HepG2 (cell line): Measurements from ENCODE around the gene GPC6. TPM values are rescaled to one million over a fixed set of nuclear protein-coding genes. Genes with fewer than 3 reads are reported as not detected.

Source experiments
- ATAC-seq: fragments of 200-7000 bp; cut with Tn5 transposase; 3 replicates; pipeline ENCODE4 v1.9.1; 2020; ENCODE audit warnings: mild to moderate bottlenecking, moderate library complexity
- BruUV-seq: library from RNA; stranded (reverse); fragments of 400-500 nt; replicated peaks from 2 replicates; lab custom pipeline; 2021; lab: Mats Ljungman, UMichigan
- CTCF ChIA-PET: fragments of 300-600 bp; formaldehyde crosslinking; extraction: SDS; loops from one replicate; lab custom pipeline; 2021; ENCODE audit warnings: low total read pairs, inconsistent platforms, low intra/inter-chr PET ratio; lab: Yijun Ruan, JAX
- POLR2A ChIA-PET: fragments of 350-600 bp; sonication (Branson Sonifier 250); formaldehyde crosslinking; loops from one replicate; lab custom pipeline; 2020; ENCODE audit warnings: antibody characterized with exemption, inconsistent platforms; lab: Yijun Ruan, JAX
- DNase-seq: peaks from one replicate; pipeline ENCODE4 v3.0.0-alpha.2; 2015; ENCODE audit warnings: low spot score
- FAIRE-seq: peaks from 3 replicates; lab custom pipeline; 2011; peaks lifted over from hg19 to GRCh38; lab: Jason Lieb, UNC
- H2AFZ ChIP-seq: one replicate; pipeline ENCODE4 v1.6.1; 2011; ENCODE audit warnings: low read length, inconsistent platforms
- H3K27ac ChIP-seq: fragments of 300-600 bp; 3 replicates; pipeline ENCODE4 v1.8.0; 2011; ENCODE audit warnings: mixed run types, mild to moderate bottlenecking, mixed read lengths, low read length, inconsistent platforms; ENCODE audit not compliant: insufficient read depth; ENCODE audit errors: extremely low read length
- H3K27me3 ChIP-seq, 2 experiments: fragments of 200-600 bp in 1 of 2; 2 replicates in 1 of 2; 3 replicates in 1 of 2; pipeline versions ENCODE4 v1.6.0 to v1.8.0; 2011; ENCODE audit warnings: low read length in 2 of 2, mild to moderate bottlenecking in 2 of 2, moderate library complexity in 2 of 2, inconsistent platforms in 1 of 2; ENCODE audit not compliant: insufficient read depth in 2 of 2, control insufficient read depth in 1 of 2
- H3K36me3 ChIP-seq, 2 experiments: fragments of 200-600 bp in 1 of 2; replicated peaks in 1 of 2; 2 replicates in 1 of 2; 3 replicates in 1 of 2; pipeline versions ENCODE4 v1.5.1 to v1.8.0; 2011; ENCODE audit warnings: low read length in 2 of 2, inconsistent platforms in 1 of 2; ENCODE audit not compliant: insufficient read depth in 2 of 2, control insufficient read depth in 1 of 2
- H3K4me1 ChIP-seq: 2 replicates; pipeline ENCODE4 v1.5.1; 2012; ENCODE audit warnings: low read length, inconsistent platforms; ENCODE audit not compliant: insufficient read depth
- H3K4me2 ChIP-seq: 2 replicates; pipeline ENCODE4 v1.6.0; 2011; ENCODE audit warnings: low read depth, low read length, inconsistent platforms
- H3K4me3 ChIP-seq, 3 experiments: fragments of 200-600 bp in 1 of 3; sonication (generic), shearing (Covaris generic) in 1 of 3; replicated peaks in 1 of 3; 2 replicates each; pipeline ENCODE4 v1.5.1; 2011 to 2016; ENCODE audit warnings: low read length in 3 of 3, inconsistent platforms in 2 of 3, low read depth in 2 of 3, mild to moderate bottlenecking in 2 of 3, control low read depth in 1 of 3, mixed read lengths in 1 of 3; ENCODE audit not compliant: insufficient read depth in 1 of 3
- H3K79me2 ChIP-seq: one replicate; pipeline ENCODE4 v1.6.1; 2011; ENCODE audit warnings: low read length, inconsistent platforms; ENCODE audit not compliant: insufficient read depth
- H3K9ac ChIP-seq: 2 replicates; pipeline ENCODE4 v1.6.0; 2011; ENCODE audit warnings: mild to moderate bottlenecking, low read depth, low read length, inconsistent platforms; ENCODE audit not compliant: insufficient read depth
- H3K9me3 ChIP-seq: 2 replicates; pipeline ENCODE4 v1.5.1; 2012; ENCODE audit warnings: mild to moderate bottlenecking, low read length
- H4K20me1 ChIP-seq: 2 replicates; pipeline ENCODE4 v1.6.0; 2011; ENCODE audit warnings: inconsistent platforms, mild to moderate bottlenecking, low read length, moderate library complexity; ENCODE audit not compliant: insufficient read depth
- CTCF ChIP-seq: sonication (generic); formaldehyde crosslinking; IDR thresholded peaks from 2 replicates; pipeline ENCODE4 v1.5.0; 2020; ENCODE audit warnings: mild to moderate bottlenecking, missing genetic modification reagents, moderate library complexity
- DDIT3 ChIP-seq: sonication (generic); formaldehyde crosslinking; IDR thresholded peaks from 2 replicates; pipeline ENCODE4 v1.4.0; 2020; ENCODE audit warnings: mild to moderate bottlenecking, missing genetic modification reagents
- GATAD2A ChIP-seq: IDR thresholded peaks from 2 replicates; pipeline ENCODE4 v1.6.1; 2016
- HOXA5 ChIP-seq: sonication (generic); formaldehyde crosslinking; IDR thresholded peaks from 2 replicates; pipeline ENCODE4 v1.4.0; 2020; ENCODE audit warnings: missing genetic modification reagents
- MAZ ChIP-seq, 2 experiments: sonication (generic) in 1 of 2; formaldehyde crosslinking in 1 of 2; IDR thresholded peaks; 2 replicates each; pipeline versions ENCODE4 v1.5.0 to v1.6.1; 2012 to 2020; ENCODE audit warnings: low read depth in 2 of 2, mild to moderate bottlenecking in 2 of 2, borderline replicate concordance in 1 of 2, improper control_type of control experiment in 1 of 2, low read length in 1 of 2, missing genetic modification reagents in 1 of 2, moderate library complexity in 1 of 2
- SMC3 ChIP-seq: IDR thresholded peaks from 2 replicates; pipeline ENCODE4 v1.6.1; 2011; ENCODE audit warnings: low read length, improper control_type of control experiment
- STAG1 ChIP-seq: sonication (generic); formaldehyde crosslinking; IDR thresholded peaks from 2 replicates; pipeline ENCODE4 v1.4.0; 2020; ENCODE audit warnings: missing genetic modification reagents
- TP53 ChIP-seq: sonication (generic); formaldehyde crosslinking; conservative IDR thresholded peaks from 2 replicates; pipeline ENCODE4 v1.4.0; 2020; ENCODE audit warnings: missing genetic modification reagents
- USF2 ChIP-seq, 2 experiments: sonication (generic) in 1 of 2; formaldehyde crosslinking in 1 of 2; IDR thresholded peaks; 2 replicates each; pipeline versions ENCODE4 v1.5.1 to v1.6.1; 2011 to 2020; ENCODE audit warnings: borderline replicate concordance in 1 of 2, low read depth in 1 of 2, low read length in 1 of 2, mild to moderate bottlenecking in 1 of 2, missing genetic modification reagents in 1 of 2, moderate library complexity in 1 of 2
- ZNF275 ChIP-seq: sonication (generic); formaldehyde crosslinking; IDR thresholded peaks from 2 replicates; pipeline ENCODE4 v1.8.0; 2022; ENCODE audit warnings: missing genetic modification reagents, mild to moderate bottlenecking, inconsistent platforms, borderline replicate concordance
- ZNF7 ChIP-seq: IDR thresholded peaks from 2 replicates; pipeline ENCODE4 v1.6.1; 2016; ENCODE audit warnings: missing biosample characterization, missing genetic modification reagents
- ZNF782 ChIP-seq: sonication (generic); formaldehyde crosslinking; IDR thresholded peaks from 2 replicates; pipeline ENCODE4 v1.4.0; 2020; ENCODE audit warnings: missing genetic modification reagents, mild to moderate bottlenecking, borderline replicate concordance
- ZNF841 ChIP-seq: sonication (generic); formaldehyde crosslinking; IDR thresholded peaks from 2 replicates; pipeline ENCODE4 v1.8.1; 2023; ENCODE audit warnings: missing genetic modification reagents, borderline replicate concordance
- WGBS: methylation state at CpG from one replicate; pipeline ENCODE4 v1.1.6; 2017; ENCODE audit warnings: low lambda C conversion rate; 5-methylcytosine and 5-hydroxymethylcytosine counted together
- in situ Hi-C: cut with HindIII; loops from 2 replicates; pipeline ENCODE4 v1.10.0; 2017; ENCODE audit warnings: low pct_unique_long_range_greater_than_20kb; ENCODE audit not compliant: extremely low pct_ligation_motif_present
- intact Hi-C: fragments of 100-400 bp; cut with micrococcal nuclease; formaldehyde crosslinking; loops from one replicate; pipeline ENCODE4 v1.10.0; 2022; ENCODE audit not compliant: unreplicated experiment
- polyA plus RNA-seq, 8 experiments: library from polyadenylated mRNA; depleted of rRNA in 3 of 8; stranded (reverse) in 7 of 8; unstranded in 1 of 8; fragments of >200 nt; fragmentation: Illumina TruSeq in 4 of 8; extraction: Trizol in 4 of 8; gene quantifications; 2 replicates each; pipeline versions ENCODE4 v1.2.1 to v1.2.3, GENCODE V29; 2011 to 2016; ENCODE audit warnings: low read depth in 4 of 8, missing spikeins in 1 of 8, mixed read lengths in 1 of 8; ENCODE audit not compliant: insufficient read depth in 1 of 8
- total RNA-seq, 5 experiments: library from RNA; depleted of rRNA; stranded (reverse); fragments of >200 nt; fragmentation: Illumina TruSeq; extraction: Trizol; gene quantifications; 2 replicates each; pipeline ENCODE4 v1.2.3, GENCODE V29; 2016; ENCODE audit warnings: low read depth in 1 of 5

Gene GPC6
- total and polyA plus RNA-seq, 2 of the 13 experiments (the other 11 are each of a cell fraction or from before 2014, with no cell fraction given), result 24.5 to 33.9 TPM

- Histone ChIP-seq H3K79me2 (no peaks in the 10 kb centered on the region), H3K9ac (no peak overlapping the region), H3K4me2 (no peak overlapping the region), H3K36me3 (no peaks in the 10 kb centered on the region), H3K9me3 (no peaks in the 10 kb centered on the region), H3K27me3 (no peaks in the 10 kb centered on the region), H3K27ac (no peak overlapping the region), H2AFZ (no peak overlapping the region), H3K4me3 (no peak overlapping the region), H3K4me1 (peaks cover 22% of the 10 kb centered on the region), H4K20me1 (no peaks in the 10 kb centered on the region)
- in situ Hi-C loops (loop anchor here (25.0 kb wide), 1 partner anchor 1108 kb away; the partner anchor contains the start of gene GPC6), intact Hi-C loops (loop anchor here (1.0 kb wide), 1 partner anchor 1096 kb away; no protein-coding TSS in a partner anchor)
- POLR2A ChIA-PET, result interaction anchor here (0.7 to 1.4 kb wide), 3 partner anchors 16 to 1097 kb away, joined by 3 read pairs; no protein-coding TSS in a partner anchor
- 91% methylated on average over 8 of the region's 8 CpGs for WGBS
- CTCF ChIA-PET, result no interaction called here
- BruUV-seq, result no TSS peak
- DNase-seq (peak; percentile 22), ATAC-seq (peak; percentile 65), FAIRE-seq (no peak)
- TF ChIP-seq ZNF275 (CRISPR knock-in tag) (no peak), MAZ (IDR thresholded peaks at IDR 0.05; ENCODE audit: borderline replicate concordance, low read depth, low read length) (no peak), MAZ (CRISPR knock-in tag; IDR thresholded peaks at IDR 0.05; ENCODE audit: low read depth) (no peak), DDIT3 (no peak), ZNF782 (CRISPR knock-in tag) (no peak), HOXA5 (CRISPR knock-in tag) (no peak), CTCF (CRISPR knock-in tag) (peak; percentile 59), SMC3 (peak; percentile 10; the same call in 1 of the 2 replicates), GATAD2A (CRISPR knock-in tag) (0 out of 2 replicates have a peak, but pooled peaks have one; percentile 20), TP53 (CRISPR knock-in tag) (peak; percentile 98), STAG1 (CRISPR knock-in tag) (peak; percentile 68), ZNF7 (CRISPR knock-in tag) (no peak), ZNF841 (CRISPR knock-in tag) (no peak), USF2 (IDR thresholded peaks at IDR 0.05; ENCODE audit: low read depth, low read length) (no peak), USF2 (CRISPR knock-in tag; IDR thresholded peaks at IDR 0.05; ENCODE audit: borderline replicate concordance) (no peak)
Measured at GRCh38 chr13:94345374-94346195, 1119.0 kb downstream of the GPC6 start.
